ENCODE data around the gene GRK7.

DNA sequence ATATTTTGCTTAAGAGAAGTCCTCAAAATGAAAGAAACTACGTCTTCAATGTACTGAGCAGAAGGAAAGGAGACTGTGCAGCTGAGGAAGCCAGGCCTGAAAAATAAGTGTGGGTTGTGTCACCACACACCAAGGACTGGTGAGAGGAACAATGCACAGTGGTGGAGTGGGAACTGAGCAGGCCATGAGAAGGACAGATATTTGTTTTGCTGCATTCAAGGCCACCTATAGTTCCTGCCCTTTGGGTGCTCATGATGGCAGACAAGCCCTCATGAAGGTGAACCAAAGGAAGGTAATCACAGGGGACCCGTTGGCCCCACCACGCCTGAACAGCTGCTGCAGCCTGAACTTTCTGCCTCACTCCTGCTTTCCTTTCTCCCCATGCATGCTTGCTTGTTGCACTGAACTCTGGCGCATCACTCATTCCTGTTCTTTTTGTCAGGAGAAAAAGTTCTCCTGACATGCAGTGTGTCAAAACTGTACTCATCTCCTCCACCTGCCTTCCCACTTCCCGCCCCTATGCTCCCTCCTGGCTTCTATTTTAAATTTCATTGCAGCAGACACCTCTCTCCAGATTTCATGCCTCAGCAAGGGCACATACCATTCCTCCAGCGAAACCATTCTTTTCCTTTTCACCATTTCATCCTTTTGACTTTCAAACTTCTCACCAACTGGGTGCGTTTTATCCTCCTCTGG lies 27.3 kb upstream of the GRK7 start:
- no peak for TF ChIP-seq GATA2 (IDR thresholded peaks at IDR 0.05; ENCODE audit: low read depth, low read length)
- TF ChIP-seq GATA3 (IDR thresholded peaks at IDR 0.05; ENCODE audit: low read depth, low read length): no peak

Measured in SH-SY5Y (cell line).